Neural progenitor cell (in vitro differentiated cells): ENCODE measurements around the gene NTM.

ENCODE experiments used
- EZH2phosphoT487 ChIP-seq: fragments of 200-600 bp; sonication (generic); IDR thresholded peaks from 2 replicates; pipeline ENCODE4 v1.6.1; 2017; ENCODE audit warnings: antibody characterized with exemption
- TF ChIP-seq, protein P1 (sequence below): fragments of 200-600 bp; sonication (generic); IDR thresholded peaks from 2 replicates; pipeline ENCODE4 v1.5.1; 2017; ENCODE audit warnings: antibody characterized with exemption, mild to moderate bottlenecking

DNA sequence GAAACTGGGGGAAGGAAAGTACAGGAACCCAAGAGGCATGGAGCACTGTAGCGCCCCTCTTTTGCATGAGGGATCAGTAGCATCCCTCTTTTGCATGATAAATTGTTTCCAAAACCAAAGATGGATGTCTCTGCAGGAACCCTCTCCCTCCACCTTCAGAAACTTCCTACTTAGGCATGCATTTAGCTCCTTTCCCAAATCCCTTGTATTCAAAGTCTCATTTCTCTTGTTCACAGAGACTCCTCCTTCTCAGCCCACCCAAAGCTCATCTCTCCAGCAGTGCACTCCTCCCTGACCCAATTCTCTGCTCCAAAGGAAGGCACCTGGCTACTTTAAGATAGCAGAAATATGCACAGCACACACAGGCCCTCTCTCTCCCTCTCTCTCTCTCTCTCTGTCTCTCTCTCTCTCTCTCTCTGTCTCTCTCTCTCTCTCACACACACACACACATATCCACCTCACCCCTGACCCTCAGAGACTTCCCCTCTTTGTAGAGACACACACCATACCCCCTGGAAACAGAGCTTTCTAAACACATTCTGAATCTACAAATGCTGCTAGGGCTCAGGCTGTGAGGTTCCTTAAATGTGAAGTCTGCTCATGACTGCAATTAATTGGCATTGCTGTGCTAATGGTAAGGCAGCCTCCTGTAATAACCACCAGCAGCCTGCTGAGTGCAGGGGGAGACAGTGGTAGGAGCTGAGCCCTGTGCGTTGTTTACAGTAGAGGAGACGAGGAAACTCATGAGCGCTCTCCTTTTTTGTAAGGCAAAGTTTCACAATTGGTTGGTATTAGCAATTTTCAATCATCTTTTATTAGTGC lies 519.6 kb downstream of the NTM start:
- TF ChIP-seq, protein P1, sequence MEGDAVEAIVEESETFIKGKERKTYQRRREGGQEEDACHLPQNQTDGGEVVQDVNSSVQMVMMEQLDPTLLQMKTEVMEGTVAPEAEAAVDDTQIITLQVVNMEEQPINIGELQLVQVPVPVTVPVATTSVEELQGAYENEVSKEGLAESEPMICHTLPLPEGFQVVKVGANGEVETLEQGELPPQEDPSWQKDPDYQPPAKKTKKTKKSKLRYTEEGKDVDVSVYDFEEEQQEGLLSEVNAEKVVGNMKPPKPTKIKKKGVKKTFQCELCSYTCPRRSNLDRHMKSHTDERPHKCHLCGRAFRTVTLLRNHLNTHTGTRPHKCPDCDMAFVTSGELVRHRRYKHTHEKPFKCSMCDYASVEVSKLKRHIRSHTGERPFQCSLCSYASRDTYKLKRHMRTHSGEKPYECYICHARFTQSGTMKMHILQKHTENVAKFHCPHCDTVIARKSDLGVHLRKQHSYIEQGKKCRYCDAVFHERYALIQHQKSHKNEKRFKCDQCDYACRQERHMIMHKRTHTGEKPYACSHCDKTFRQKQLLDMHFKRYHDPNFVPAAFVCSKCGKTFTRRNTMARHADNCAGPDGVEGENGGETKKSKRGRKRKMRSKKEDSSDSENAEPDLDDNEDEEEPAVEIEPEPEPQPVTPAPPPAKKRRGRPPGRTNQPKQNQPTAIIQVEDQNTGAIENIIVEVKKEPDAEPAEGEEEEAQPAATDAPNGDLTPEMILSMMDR: peak; percentile 14
- no peak for TF ChIP-seq EZH2phosphoT487
